Activated B cell treated with CpG ODN at 0.5 μM for 24 hours (primary cell): ENCODE measurements around the gene WBP1L. TPM values are rescaled to one million over a fixed set of nuclear protein-coding genes. Genes with fewer than 3 reads are reported as not detected.

Experiments
- ATAC-seq: fragments of 200-7000 bp; cut with Tn5 transposase; one replicate; pipeline ENCODE4 v1.10.0; 2021; ENCODE audit warnings: low read depth, mild to moderate bottlenecking, moderate library complexity
- CTCF ChIA-PET: fragments of 350-600 bp; sonication (Branson Sonifier 250); formaldehyde crosslinking; loops from one replicate; lab custom pipeline; 2021; ENCODE audit warnings: antibody characterized with exemption; lab: Charles Lee
- POLR2A ChIA-PET: fragments of 350-600 bp; sonication (Branson Sonifier 250); formaldehyde crosslinking; loops from one replicate; lab custom pipeline; 2021; ENCODE audit warnings: antibody characterized with exemption; lab: Charles Lee
- DNase-seq: peaks from one replicate; pipeline ENCODE4 v3.0.0; 2022
- H3K27ac Mint-ChIP-seq: one replicate; pipeline ENCODE4 v1.8.0; 2020; ENCODE audit warnings: mixed read lengths
- H3K27me3 Mint-ChIP-seq: one replicate; pipeline ENCODE4 v1.8.0; 2021; ENCODE audit warnings: mixed read lengths
- H3K36me3 Mint-ChIP-seq: one replicate; pipeline ENCODE4 v1.8.0; 2021; ENCODE audit warnings: low read depth, mixed read lengths
- H3K4me1 Mint-ChIP-seq: one replicate; pipeline ENCODE4 v1.8.0; 2021; ENCODE audit warnings: mixed read lengths
- H3K4me3 Mint-ChIP-seq: one replicate; pipeline ENCODE4 v1.8.0; 2020; ENCODE audit warnings: mild to moderate bottlenecking, mixed read lengths
- H3K9me3 Mint-ChIP-seq: one replicate; pipeline ENCODE4 v1.8.0; 2020; ENCODE audit warnings: mixed read lengths
- intact Hi-C: fragments of 100-400 bp; cut with micrococcal nuclease; formaldehyde crosslinking; loops from one replicate; pipeline ENCODE4 v1.15.1; 2024
- total RNA-seq: library from RNA; stranded (reverse); gene quantifications from 2 replicates; pipeline ENCODE4 v1.2.3, GENCODE V29; 2022
- TF ChIP-seq, protein P1 (sequence below): fragments of 200-600 bp; IDR thresholded peaks from one replicate; pipeline ENCODE4 v1.8.0; 2022; ENCODE audit warnings: antibody characterized with exemption, mild to moderate bottlenecking

WBP1L gene
- total RNA-seq, 1 donor from 2014 or later, result 30.5 TPM

DNA sequence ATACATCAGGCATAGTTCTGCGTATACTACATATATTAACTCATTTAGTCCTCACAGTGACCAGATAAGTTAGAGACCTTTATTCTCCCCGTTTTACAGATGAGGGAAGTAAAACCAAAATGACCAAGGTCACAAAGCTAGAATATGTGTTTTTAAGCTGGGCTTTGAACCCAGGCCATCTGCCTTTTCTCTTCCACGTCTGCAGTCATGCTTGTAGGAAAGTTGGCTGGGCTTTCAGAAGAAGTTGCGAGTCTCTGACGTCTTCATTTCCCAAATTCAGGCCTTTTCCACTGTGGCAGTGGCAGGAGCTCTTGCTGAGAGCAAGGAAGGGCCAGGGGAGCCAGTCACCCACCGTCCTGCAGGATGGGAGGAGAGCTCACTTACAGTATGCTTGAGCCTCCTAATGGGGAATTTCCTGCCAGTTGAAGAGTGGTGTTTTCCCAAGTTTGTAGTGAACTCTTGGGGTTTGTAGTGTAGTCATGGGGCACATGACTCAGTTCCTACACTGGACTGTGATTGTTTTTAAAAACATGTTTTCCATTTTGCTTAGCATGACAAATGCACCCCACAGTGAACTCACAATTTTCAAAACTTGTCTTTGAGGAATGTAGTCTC, 59.3 kb downstream of the WBP1L start:
- CTCF ChIA-PET, result no interaction called here
- Mint-ChIP-seq H3K36me3 (peaks cover 63% of the 10 kb centered on the region), H3K4me1 (peaks cover 33% of the 10 kb centered on the region), H3K27me3 (no peaks in the 10 kb centered on the region), H3K27ac (peak overlapping the region; percentile 67), H3K4me3 (no peak overlapping the region), H3K9me3 (no peaks in the 10 kb centered on the region)
- intact Hi-C loops, result no loop called here
- DNase-seq (no peak), ATAC-seq (peak; percentile 67)
- TF ChIP-seq, protein P1, sequence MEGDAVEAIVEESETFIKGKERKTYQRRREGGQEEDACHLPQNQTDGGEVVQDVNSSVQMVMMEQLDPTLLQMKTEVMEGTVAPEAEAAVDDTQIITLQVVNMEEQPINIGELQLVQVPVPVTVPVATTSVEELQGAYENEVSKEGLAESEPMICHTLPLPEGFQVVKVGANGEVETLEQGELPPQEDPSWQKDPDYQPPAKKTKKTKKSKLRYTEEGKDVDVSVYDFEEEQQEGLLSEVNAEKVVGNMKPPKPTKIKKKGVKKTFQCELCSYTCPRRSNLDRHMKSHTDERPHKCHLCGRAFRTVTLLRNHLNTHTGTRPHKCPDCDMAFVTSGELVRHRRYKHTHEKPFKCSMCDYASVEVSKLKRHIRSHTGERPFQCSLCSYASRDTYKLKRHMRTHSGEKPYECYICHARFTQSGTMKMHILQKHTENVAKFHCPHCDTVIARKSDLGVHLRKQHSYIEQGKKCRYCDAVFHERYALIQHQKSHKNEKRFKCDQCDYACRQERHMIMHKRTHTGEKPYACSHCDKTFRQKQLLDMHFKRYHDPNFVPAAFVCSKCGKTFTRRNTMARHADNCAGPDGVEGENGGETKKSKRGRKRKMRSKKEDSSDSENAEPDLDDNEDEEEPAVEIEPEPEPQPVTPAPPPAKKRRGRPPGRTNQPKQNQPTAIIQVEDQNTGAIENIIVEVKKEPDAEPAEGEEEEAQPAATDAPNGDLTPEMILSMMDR, result no peak
- POLR2A ChIA-PET, result interaction anchor here (0.6 to 0.8 kb wide), 2 partner anchors 15 to 21 kb away, joined by 3 to 5 read pairs; no protein-coding TSS in a partner anchor

DNA sequence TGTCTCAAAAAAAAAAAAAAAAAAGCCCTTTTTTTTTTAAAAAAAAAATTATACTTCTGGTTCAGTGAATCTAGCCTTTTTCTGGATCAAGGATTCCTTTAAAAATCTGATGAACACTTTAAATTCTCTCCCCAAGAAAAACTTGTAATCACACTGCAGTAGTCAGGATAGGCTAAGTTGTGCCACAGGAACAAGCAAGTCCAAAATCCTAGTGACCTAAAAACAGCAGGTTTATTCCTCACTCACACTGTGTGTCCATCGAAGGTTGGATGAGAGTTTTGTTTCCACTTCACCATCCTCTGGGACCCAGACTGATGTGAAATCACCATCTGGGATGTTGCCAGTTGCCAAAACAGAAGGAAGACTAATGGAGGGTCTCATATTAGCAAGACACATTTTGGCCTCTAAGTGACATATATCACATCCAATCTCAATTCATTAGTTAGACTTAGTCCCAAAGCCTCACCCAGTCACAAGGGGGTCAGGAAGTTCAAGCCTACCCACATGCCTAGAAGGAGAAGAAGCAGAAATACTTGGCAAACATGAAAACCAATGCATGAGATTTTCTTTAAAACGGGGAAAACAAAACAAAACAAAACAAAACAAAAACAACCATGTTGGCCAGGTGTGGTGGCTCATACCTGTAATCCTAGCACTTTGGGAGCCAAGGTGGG, 60.8 kb downstream of the WBP1L start:
- TF ChIP-seq, protein P1, result no peak
- H3K27ac Mint-ChIP-seq, result no peak overlapping the region
- no peak for DNase-seq
- POLR2A ChIA-PET, result no interaction called here
- no peak overlapping the region for H3K4me3 Mint-ChIP-seq
- intact Hi-C loops, result no loop called here
- H3K27me3 Mint-ChIP-seq, result no peaks in the 10 kb centered on the region
- peaks cover 33% of the 10 kb centered on the region for H3K4me1 Mint-ChIP-seq
- H3K36me3 Mint-ChIP-seq, result peaks cover 60% of the 10 kb centered on the region
- CTCF ChIA-PET, result no interaction called here
- ATAC-seq, result no peak
- no peaks in the 10 kb centered on the region for H3K9me3 Mint-ChIP-seq

DNA sequence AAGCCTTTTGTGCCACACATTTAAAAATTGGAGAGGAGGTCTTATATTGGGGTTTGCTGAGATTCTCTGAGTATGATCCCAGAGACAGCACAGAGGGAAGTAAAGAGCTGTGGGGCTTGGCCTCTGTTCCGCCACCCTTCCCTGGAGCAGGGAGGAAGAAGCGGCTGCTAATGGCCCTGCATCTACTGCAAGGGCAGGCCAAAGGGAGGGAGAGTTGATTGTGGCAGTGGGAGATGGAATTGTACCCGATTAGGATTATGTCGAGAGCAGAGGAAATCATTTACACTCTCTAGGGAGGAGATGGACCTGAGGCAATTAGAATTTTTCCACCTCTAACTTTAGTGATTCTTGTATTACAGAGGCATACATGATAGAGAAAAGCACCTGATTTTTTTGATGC, 64.6 kb downstream of the WBP1L start:
- ChIA-PET CTCF (no interaction called here), POLR2A (interaction anchor here (1.0 kb wide), 1 partner anchor 93 kb away, joined by 5 read pairs; no protein-coding TSS in a partner anchor)
- H3K4me3 Mint-ChIP-seq, result no peak overlapping the region
- intact Hi-C loops, result no loop called here
- H3K9me3 Mint-ChIP-seq, result no peaks in the 10 kb centered on the region
- peak overlapping the region; percentile 37 for H3K27ac Mint-ChIP-seq
- peaks cover 25% of the 10 kb centered on the region for H3K4me1 Mint-ChIP-seq
- DNase-seq (no peak), ATAC-seq (no peak)
- TF ChIP-seq, protein P1, result no peak
- H3K36me3 Mint-ChIP-seq, result peaks cover 63% of the 10 kb centered on the region
- no peaks in the 10 kb centered on the region for H3K27me3 Mint-ChIP-seq

DNA sequence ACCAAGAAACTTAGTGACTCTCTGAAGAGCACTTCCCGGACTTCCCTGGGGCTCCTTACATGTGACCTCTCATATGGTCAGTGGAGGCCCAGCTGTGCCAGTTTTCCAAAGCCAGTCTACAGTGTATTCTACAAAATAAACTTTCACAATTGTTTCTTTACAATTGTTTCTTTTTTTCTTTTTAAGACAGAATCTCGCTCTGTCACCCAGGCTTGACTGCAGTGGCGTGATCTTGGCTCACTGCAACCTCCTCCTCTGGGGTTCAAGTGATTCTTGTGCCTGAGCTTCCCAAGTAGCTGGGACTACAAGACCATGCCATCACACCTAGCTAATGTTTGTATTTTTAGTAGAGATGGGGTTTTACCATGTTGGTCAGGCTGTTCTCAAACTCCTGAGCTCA, 67.6 kb downstream of the WBP1L start:
- H3K36me3 Mint-ChIP-seq, result peaks cover 74% of the 10 kb centered on the region
- H3K27ac Mint-ChIP-seq, result no peak overlapping the region
- no peaks in the 10 kb centered on the region for H3K9me3 Mint-ChIP-seq
- ChIA-PET POLR2A (no interaction called here), CTCF (no interaction called here)
- DNase-seq (no peak), ATAC-seq (no peak)
- intact Hi-C loops, result no loop called here
- H3K4me3 Mint-ChIP-seq, result no peak overlapping the region
- TF ChIP-seq, protein P1, result no peak
- peaks cover 39% of the 10 kb centered on the region for H3K4me1 Mint-ChIP-seq
- H3K27me3 Mint-ChIP-seq, result no peaks in the 10 kb centered on the region

DNA sequence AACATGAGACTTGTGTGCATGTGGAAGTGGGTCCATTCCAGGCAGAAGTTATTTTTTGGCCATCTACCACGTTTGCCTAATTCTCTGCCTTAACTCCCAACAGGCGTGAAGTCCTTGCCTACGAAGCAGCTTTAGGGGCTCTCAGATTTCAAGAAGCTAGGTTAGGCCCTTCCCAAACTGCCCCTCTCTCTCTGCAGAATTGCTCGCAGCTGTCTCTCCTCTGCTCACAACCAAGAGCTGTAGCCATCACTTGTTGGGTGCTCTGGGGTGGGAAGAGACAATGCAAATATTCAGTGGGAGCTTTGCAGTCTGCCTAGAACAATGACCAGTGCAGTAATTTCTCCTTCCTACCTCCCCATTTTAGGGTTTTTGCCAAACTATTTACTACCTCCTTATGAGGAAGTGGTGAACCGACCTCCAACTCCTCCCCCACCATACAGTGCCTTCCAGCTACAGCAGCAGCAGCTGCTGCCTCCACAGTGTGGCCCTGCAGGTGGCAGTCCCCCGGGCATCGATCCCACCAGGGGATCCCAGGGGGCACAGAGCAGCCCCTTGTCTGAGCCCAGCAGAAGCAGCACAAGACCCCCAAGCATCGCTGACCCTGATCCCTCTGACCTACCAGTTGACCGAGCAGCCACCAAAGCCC, 68.6 kb downstream of the WBP1L start:
- H3K27me3 Mint-ChIP-seq, result no peaks in the 10 kb centered on the region
- ATAC-seq (peak; percentile 56), DNase-seq (no peak)
- peak overlapping the region; percentile 79 for H3K27ac Mint-ChIP-seq
- H3K4me1 Mint-ChIP-seq, result peaks cover 39% of the 10 kb centered on the region
- TF ChIP-seq, protein P1, result no peak
- ChIA-PET POLR2A (interaction anchor here (0.9 to 1.0 kb wide), 2 partner anchors 59 to 68 kb away, joined by 3 read pairs; no protein-coding TSS in a partner anchor), CTCF (no interaction called here)
- peaks cover 69% of the 10 kb centered on the region for H3K36me3 Mint-ChIP-seq
- intact Hi-C loops, result no loop called here
- H3K4me3 Mint-ChIP-seq, result peak overlapping the region; percentile 51
- no peaks in the 10 kb centered on the region for H3K9me3 Mint-ChIP-seq
